H1 (cell line): ENCODE results near the gene DUSP1. TPM values are rescaled to one million over a fixed set of nuclear protein-coding genes. Genes with fewer than 3 reads are reported as not detected.

Experiments used
- CTCF ChIA-PET: fragments of 300-600 bp; sonication (Branson Sonifier 250); formaldehyde crosslinking; loops from one replicate; lab custom pipeline; 2021; ENCODE audit not compliant: partially characterized antibody; lab: Charles Lee
- POLR2A ChIA-PET: fragments of 300-600 bp; sonication (Branson Sonifier 250); formaldehyde crosslinking; loops from one replicate; lab custom pipeline; 2021; ENCODE audit warnings: inconsistent platforms; ENCODE audit not compliant: partially characterized antibody; lab: Charles Lee
- DNase-seq, 2 experiments: peaks; one replicate each; pipeline versions ENCODE4 v3.0.0 to v3.0.0-alpha.2; 2010 to 2022; ENCODE audit warnings: low spot score in 2 of 2, low read depth in 1 of 2, mixed read lengths in 1 of 2
- FAIRE-seq: peaks from 2 replicates; lab custom pipeline; 2011; peaks lifted over from hg19 to GRCh38; lab: Jason Lieb, UNC
- H2AFZ ChIP-seq: 2 replicates; pipeline ENCODE4 v1.8.1; 2012; ENCODE audit warnings: low read length, inconsistent platforms
- H2AK5ac ChIP-seq: 2 replicates; pipeline ENCODE4 v1.6.1; 2013; ENCODE audit warnings: low read depth, low read length
- H2BK120ac ChIP-seq: replicated peaks from 2 replicates; pipeline ENCODE3; 2013; ENCODE audit warnings: low read depth, low read length, inconsistent platforms
- H2BK12ac ChIP-seq: 2 replicates; pipeline ENCODE4 v1.6.1; 2013; ENCODE audit warnings: low read depth, low read length
- H2BK15ac ChIP-seq: 2 replicates; pipeline ENCODE4 v1.6.1; 2013; ENCODE audit warnings: low read length
- H2BK20ac ChIP-seq: 2 replicates; pipeline ENCODE4 v1.6.1; 2013; ENCODE audit warnings: low read length
- H2BK5ac ChIP-seq: 2 replicates; pipeline ENCODE4 v1.6.1; 2013; ENCODE audit warnings: low read depth, low read length
- H3K14ac ChIP-seq: 2 replicates; pipeline ENCODE4 v1.6.1; 2013; ENCODE audit warnings: inconsistent platforms; ENCODE audit not compliant: insufficient read length
- H3K18ac ChIP-seq: 2 replicates; pipeline ENCODE4 v1.6.1; 2013; ENCODE audit warnings: low read length; ENCODE audit errors: extremely low read depth
- H3K23ac ChIP-seq: 2 replicates; pipeline ENCODE4 v1.6.1; 2013; ENCODE audit warnings: inconsistent platforms; ENCODE audit not compliant: insufficient read length
- H3K23me2 ChIP-seq: 2 replicates; pipeline ENCODE4 v1.6.1; 2013; ENCODE audit warnings: low read depth, low read length
- H3K27ac ChIP-seq: 2 replicates; pipeline ENCODE4 v1.6.1; 2011; ENCODE audit warnings: low read depth, low read length, inconsistent platforms
- H3K27me3 ChIP-seq, 4 experiments: replicated peaks in 1 of 4; 1 replicate in 1 of 4; 2 replicates in 3 of 4; pipeline versions ENCODE4 v1.6.1 to v1.8.1; 2011 to 2013; ENCODE audit warnings: low read length in 3 of 4, mild to moderate bottlenecking in 3 of 4, inconsistent platforms in 2 of 4, mixed read lengths in 2 of 4, moderate library complexity in 1 of 4; ENCODE audit not compliant: control insufficient read depth in 3 of 4, insufficient read depth in 3 of 4; ENCODE audit errors: extremely low read depth in 1 of 4
- H3K36me3 ChIP-seq, 4 experiments: 2 replicates each; pipeline versions ENCODE4 v1.6.1 to v1.8.1; 2011 to 2013; ENCODE audit warnings: mild to moderate bottlenecking in 4 of 4, low read length in 3 of 4, moderate library complexity in 2 of 4, control low read depth in 1 of 4, inconsistent platforms in 1 of 4; ENCODE audit not compliant: insufficient read depth in 4 of 4, control insufficient read depth in 2 of 4
- H3K4ac ChIP-seq: replicated peaks from 2 replicates; pipeline ENCODE3; 2013; ENCODE audit warnings: low read length, low read depth, mixed read lengths, inconsistent platforms; ENCODE audit not compliant: insufficient read length
- H3K4me1 ChIP-seq, 4 experiments: replicated peaks in 1 of 4; 1 replicate in 1 of 4; 2 replicates in 3 of 4; pipeline versions ENCODE4 v1.6.1 to v1.8.1; 2011 to 2013; ENCODE audit warnings: low read length in 3 of 4, inconsistent platforms in 2 of 4, mixed read lengths in 1 of 4; ENCODE audit not compliant: insufficient read depth in 4 of 4, control insufficient read depth in 3 of 4
- H3K4me2 ChIP-seq, 2 experiments: 2 replicates each; pipeline versions ENCODE4 v1.6.1 to v1.8.1; 2011 to 2013; ENCODE audit warnings: low read depth in 2 of 2, low read length in 2 of 2, control low read depth in 1 of 2, inconsistent platforms in 1 of 2, mild to moderate bottlenecking in 1 of 2; ENCODE audit not compliant: insufficient read depth in 1 of 2
- H3K4me3 ChIP-seq, 4 experiments: fragments of 200-600, 300-600 bp in 1 of 4; sonication (generic), shearing (Covaris generic), sonication (Bioruptor Twin) in 1 of 4; 2 replicates each; pipeline versions ENCODE4 v1.5.1 to v1.8.1; 2011 to 2016; ENCODE audit warnings: low read length in 4 of 4, low read depth in 3 of 4, control low read depth in 2 of 4, inconsistent platforms in 2 of 4, mild to moderate bottlenecking in 2 of 4, mixed read lengths in 1 of 4, moderate library complexity in 1 of 4; ENCODE audit not compliant: insufficient read depth in 2 of 4; ENCODE audit errors: extremely low read depth in 1 of 4
- H3K56ac ChIP-seq: replicated peaks from 2 replicates; pipeline ENCODE3; 2013; ENCODE audit warnings: low read depth, mild to moderate bottlenecking, mixed read lengths, low read length, inconsistent platforms; ENCODE audit not compliant: insufficient read length
- H3K79me1 ChIP-seq: 2 replicates; pipeline ENCODE4 v1.6.1; 2013; ENCODE audit warnings: low read depth, low read length, control low read depth
- H3K79me2 ChIP-seq, 2 experiments: 2 replicates each; pipeline versions ENCODE4 v1.6.1 to v1.8.1; 2012 to 2013; ENCODE audit warnings: low read length in 2 of 2, mild to moderate bottlenecking in 2 of 2, inconsistent platforms in 1 of 2; ENCODE audit not compliant: insufficient read depth in 2 of 2, control insufficient read depth in 1 of 2
- H3K9ac ChIP-seq, 4 experiments: replicated peaks in 1 of 4; 1 replicate in 1 of 4; 2 replicates in 3 of 4; pipeline versions ENCODE4 v1.6.1 to v1.8.1; 2011 to 2013; ENCODE audit warnings: low read depth in 3 of 4, low read length in 3 of 4, control low read depth in 2 of 4, mild to moderate bottlenecking in 2 of 4, moderate library complexity in 2 of 4, inconsistent platforms in 1 of 4; ENCODE audit errors: extremely low read depth in 1 of 4
- H3K9me3 ChIP-seq, 2 experiments: 2 replicates each; pipeline versions ENCODE4 v1.6.1 to v1.8.1; 2012 to 2013; ENCODE audit warnings: mild to moderate bottlenecking in 2 of 2, moderate library complexity in 2 of 2, control low read depth in 1 of 2, inconsistent platforms in 1 of 2, low read depth in 1 of 2, low read length in 1 of 2, mixed read lengths in 1 of 2; ENCODE audit not compliant: insufficient read depth in 2 of 2
- H4K20me1 ChIP-seq, 2 experiments: replicated peaks in 1 of 2; 2 replicates each; pipeline versions ENCODE3 to v1.8.1; 2011 to 2013; ENCODE audit warnings: inconsistent platforms in 2 of 2, low read length in 2 of 2, mild to moderate bottlenecking in 1 of 2; ENCODE audit not compliant: insufficient read depth in 2 of 2, control insufficient read depth in 1 of 2
- H4K5ac ChIP-seq: 2 replicates; pipeline ENCODE4 v1.6.1; 2013; ENCODE audit warnings: low read length, low read depth, mixed read lengths, inconsistent platforms; ENCODE audit not compliant: insufficient read length
- H4K8ac ChIP-seq: 2 replicates; pipeline ENCODE4 v1.8.0; 2013; ENCODE audit warnings: mild to moderate bottlenecking, moderate library complexity, low read length, inconsistent platforms; ENCODE audit not compliant: insufficient read depth; ENCODE audit errors: extremely low read depth
- H4K91ac ChIP-seq: replicated peaks from 2 replicates; pipeline ENCODE3; 2013; ENCODE audit warnings: low read length, mixed read lengths, inconsistent platforms; ENCODE audit not compliant: insufficient read length
- ATF3 ChIP-seq: IDR thresholded peaks from 2 replicates; pipeline ENCODE4 v1.6.1; 2011; ENCODE audit warnings: low read depth, mild to moderate bottlenecking, low read length; ENCODE audit not compliant: insufficient read depth
- CBX5 ChIP-seq: fragments of 300-800, 300-1000 bp; sonication (generic); IDR thresholded peaks from 2 replicates; pipeline ENCODE4 v1.7.1; 2016; ENCODE audit warnings: antibody characterized with exemption, low read length, low read depth
- CEBPB ChIP-seq: IDR thresholded peaks from 2 replicates; pipeline ENCODE4 v1.6.1; 2012; ENCODE audit warnings: low read depth, low read length
- CHD2 ChIP-seq: IDR thresholded peaks from 2 replicates; pipeline ENCODE4 v1.6.1; 2012; ENCODE audit warnings: low read length, improper control_type of control experiment
- CREB1 ChIP-seq: IDR thresholded peaks from 2 replicates; pipeline ENCODE4 v1.6.1; 2012; ENCODE audit warnings: inconsistent platforms
- CTCF ChIP-seq, 3 experiments: IDR thresholded peaks; 1 replicate in 2 of 3; 2 replicates in 1 of 3; pipeline versions ENCODE4 v1.5.1 to v1.6.1; 2011; ENCODE audit warnings: low read length in 3 of 3, mild to moderate bottlenecking in 3 of 3, inconsistent platforms in 2 of 3, low read depth in 1 of 3, moderate library complexity in 1 of 3; ENCODE audit not compliant: insufficient read depth in 1 of 3; ENCODE audit errors: control extremely low read depth in 1 of 3
- PHF8 ChIP-seq: fragments of 200-600 bp; sonication (generic); conservative IDR thresholded peaks from 2 replicates; pipeline ENCODE4 v1.7.1; 2012; ENCODE audit warnings: low read depth, mild to moderate bottlenecking, inconsistent platforms, low read length, moderate library complexity
- POLR2A ChIP-seq, 2 experiments: IDR thresholded peaks; 1 replicate in 1 of 2; 2 replicates in 1 of 2; pipeline ENCODE4 v1.6.1; 2011; ENCODE audit warnings: low read depth in 2 of 2, low read length in 2 of 2, mild to moderate bottlenecking in 2 of 2; ENCODE audit errors: control extremely low read depth in 1 of 2
- SIN3A ChIP-seq, 2 experiments: IDR thresholded peaks in 1 of 2; conservative IDR thresholded peaks in 1 of 2; 2 replicates each; pipeline ENCODE4 v1.6.1; 2011 to 2012; ENCODE audit warnings: low read length in 2 of 2, improper control_type of control experiment in 1 of 2, low read depth in 1 of 2, mild to moderate bottlenecking in 1 of 2
- SRF ChIP-seq: IDR thresholded peaks from 2 replicates; pipeline ENCODE4 v1.6.1; 2011; ENCODE audit warnings: mild to moderate bottlenecking, low read depth, low read length, moderate library complexity
- WGBS, 2 experiments: shearing (Covaris generic) in 1 of 2; methylation state at CpG; one replicate each; pipeline versions ENCODE4 v1.1.6 to v1.1.7; 2013 to 2015; ENCODE audit warnings: low lambda C conversion rate in 2 of 2, mixed read lengths in 2 of 2, inconsistent platforms in 1 of 2, low coverage in 1 of 2, missing lambda C conversion rate in 1 of 2; ENCODE audit not compliant: insufficient replicate concordance in 2 of 2, insufficient coverage in 1 of 2, insufficient read length in 1 of 2; ENCODE audit errors: extremely low coverage in 1 of 2, missing lambda C conversion rate in 1 of 2; 5-methylcytosine and 5-hydroxymethylcytosine counted together
- polyA plus RNA-seq, 7 experiments: library from polyadenylated mRNA; depleted of rRNA in 3 of 7; stranded (reverse) in 5 of 7; unstranded in 2 of 7; fragments of >200 nt in 5 of 7; fragments of 200-250 nt in 2 of 7; gene quantifications; 1 replicate in 5 of 7; 2 replicates in 1 of 7; 4 replicates in 1 of 7; pipeline versions ENCODE4 v1.2.1 to v1.2.3, GENCODE V29; 2011 to 2013; ENCODE audit warnings: missing spikeins in 2 of 7, mixed read lengths in 2 of 7
- total RNA-seq: library from RNA; stranded (reverse); fragmentation: NEBNext Ultra II Directional; extraction: Animal tissue kit (Norgen Biotek cat#: 25700); gene quantifications from 2 replicates; pipeline ENCODE4 v1.2.1, GENCODE V29; 2021

Gene DUSP1
- total and polyA plus RNA-seq, 2 of the 8 experiments (the other 6 are each of a cell fraction or from before 2014, with no cell fraction given), result 6.5 to 11.7 TPM

DNA sequence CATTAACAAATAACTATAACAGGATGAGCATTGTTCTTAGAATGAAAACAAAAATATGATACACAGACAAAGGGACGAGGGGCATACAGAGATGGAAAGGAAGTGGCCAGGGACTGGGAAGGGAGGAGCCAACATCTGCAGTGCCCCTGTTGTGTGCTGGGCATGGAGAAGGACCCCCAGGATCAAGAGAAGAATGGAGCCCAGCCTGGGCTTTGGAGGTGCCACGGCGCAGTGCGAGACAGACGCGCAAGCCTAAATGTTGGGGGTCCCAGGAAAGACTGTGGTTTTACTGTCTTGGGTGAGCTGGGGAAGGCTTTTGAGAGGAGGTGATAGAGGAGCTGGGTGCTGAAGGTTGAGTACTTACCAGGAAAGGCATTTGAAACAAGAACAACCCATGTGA is 28.4 kb upstream of the DUSP1 start:
- Histone ChIP-seq H3K27me3 (no peaks in the 10 kb centered on the region), H2AK5ac (no peak overlapping the region), H2BK20ac (no peak overlapping the region), H3K18ac (no peak overlapping the region), H3K9ac (no peak overlapping the region), H4K20me1 (no peaks in the 10 kb centered on the region), H4K8ac (no peak overlapping the region), H2BK5ac (no peak overlapping the region), H3K4me2 (no peak overlapping the region), H3K14ac (no peak overlapping the region), H3K36me3 (no peaks in the 10 kb centered on the region), H3K79me2 (no peaks in the 10 kb centered on the region), H3K4ac (no peak overlapping the region), H2BK120ac (no peak overlapping the region), H3K79me1 (no peaks in the 10 kb centered on the region), H4K91ac (no peak overlapping the region), H3K23ac (no peak overlapping the region), H4K5ac (no peak overlapping the region), H2BK15ac (no peak overlapping the region), H3K4me3 (no peak overlapping the region), H3K56ac (no peak overlapping the region), H2AFZ (no peak overlapping the region), H2BK12ac (no peak overlapping the region), H3K27ac (no peak overlapping the region), H3K4me1 (no peaks in the 10 kb centered on the region), H3K23me2 (no peaks in the 10 kb centered on the region), H3K9me3 (no peaks in the 10 kb centered on the region)
- 94% methylated on average over 6 of the region's 6 CpGs; no CpG with 5 or more reads in 1 of the 2 experiments for WGBS, 2 experiments
- no peak for FAIRE-seq
- ChIA-PET CTCF (interaction anchor here (1.2 to 1.4 kb wide), 2 partner anchors 84 to 92 kb away, joined by 3 to 6 read pairs; no protein-coding TSS in a partner anchor), POLR2A (interaction anchor here (2.4 kb wide), 1 partner anchor 28 kb away, joined by 12 read pairs; the partner anchor contains the start of gene DUSP1)
- no peak for DNase-seq
- TF ChIP-seq ATF3 (no peak), CTCF (IDR thresholded peaks at IDR 0.05; ENCODE audit: control extremely low read depth in 1 of 3, insufficient read depth in 1 of 3, low read depth in 1 of 3, low read length in 3 of 3) (no peak), CBX5 (no peak), POLR2A (IDR thresholded peaks at IDR 0.05; ENCODE audit: control extremely low read depth in 1 of 2, low read depth in 2 of 2, low read length in 2 of 2) (no peak), PHF8 (no peak), CREB1 (no peak), SRF (no peak), CEBPB (no peak), SIN3A (conservative IDR thresholded peaks at IDR 0.05 in 1 of 2, IDR thresholded peaks at IDR 0.05 in 1 of 2; ENCODE audit: low read depth in 1 of 2, low read length in 2 of 2) (no peak), CHD2 (no peak)
